HepG2 (cell line): ENCODE measurements around the gene ATXN3L. TPM values are rescaled to one million over a fixed set of nuclear protein-coding genes. Genes with fewer than 3 reads are reported as not detected.

Source experiments
- ATAC-seq: fragments of 200-7000 bp; cut with Tn5 transposase; 3 replicates; pipeline ENCODE4 v1.9.1; 2020; ENCODE audit warnings: mild to moderate bottlenecking, moderate library complexity
- BruUV-seq: library from RNA; stranded (reverse); fragments of 400-500 nt; replicated peaks from 2 replicates; lab custom pipeline; 2021; lab: Mats Ljungman, UMichigan
- CTCF ChIA-PET: fragments of 300-600 bp; formaldehyde crosslinking; extraction: SDS; loops from one replicate; lab custom pipeline; 2021; ENCODE audit warnings: low total read pairs, inconsistent platforms, low intra/inter-chr PET ratio; lab: Yijun Ruan, JAX
- POLR2A ChIA-PET: fragments of 350-600 bp; sonication (Branson Sonifier 250); formaldehyde crosslinking; loops from one replicate; lab custom pipeline; 2020; ENCODE audit warnings: antibody characterized with exemption, inconsistent platforms; lab: Yijun Ruan, JAX
- DNase-seq: peaks from one replicate; pipeline ENCODE4 v3.0.0-alpha.2; 2015; ENCODE audit warnings: low spot score
- FAIRE-seq: peaks from 3 replicates; lab custom pipeline; 2011; peaks lifted over from hg19 to GRCh38; lab: Jason Lieb, UNC
- H2AFZ ChIP-seq: one replicate; pipeline ENCODE4 v1.6.1; 2011; ENCODE audit warnings: low read length, inconsistent platforms
- H3K27ac ChIP-seq: fragments of 300-600 bp; 3 replicates; pipeline ENCODE4 v1.8.0; 2011; ENCODE audit warnings: mixed run types, mild to moderate bottlenecking, mixed read lengths, low read length, inconsistent platforms; ENCODE audit not compliant: insufficient read depth; ENCODE audit errors: extremely low read length
- H3K27me3 ChIP-seq, 2 experiments: fragments of 200-600 bp in 1 of 2; 2 replicates in 1 of 2; 3 replicates in 1 of 2; pipeline versions ENCODE4 v1.6.0 to v1.8.0; 2011; ENCODE audit warnings: low read length in 2 of 2, mild to moderate bottlenecking in 2 of 2, moderate library complexity in 2 of 2, inconsistent platforms in 1 of 2; ENCODE audit not compliant: insufficient read depth in 2 of 2, control insufficient read depth in 1 of 2
- H3K36me3 ChIP-seq, 2 experiments: fragments of 200-600 bp in 1 of 2; replicated peaks in 1 of 2; 2 replicates in 1 of 2; 3 replicates in 1 of 2; pipeline versions ENCODE4 v1.5.1 to v1.8.0; 2011; ENCODE audit warnings: low read length in 2 of 2, inconsistent platforms in 1 of 2; ENCODE audit not compliant: insufficient read depth in 2 of 2, control insufficient read depth in 1 of 2
- H3K4me1 ChIP-seq: 2 replicates; pipeline ENCODE4 v1.5.1; 2012; ENCODE audit warnings: low read length, inconsistent platforms; ENCODE audit not compliant: insufficient read depth
- H3K4me2 ChIP-seq: 2 replicates; pipeline ENCODE4 v1.6.0; 2011; ENCODE audit warnings: low read depth, low read length, inconsistent platforms
- H3K4me3 ChIP-seq, 3 experiments: fragments of 200-600 bp in 1 of 3; sonication (generic), shearing (Covaris generic) in 1 of 3; replicated peaks in 1 of 3; 2 replicates each; pipeline ENCODE4 v1.5.1; 2011 to 2016; ENCODE audit warnings: low read length in 3 of 3, inconsistent platforms in 2 of 3, low read depth in 2 of 3, mild to moderate bottlenecking in 2 of 3, control low read depth in 1 of 3, mixed read lengths in 1 of 3; ENCODE audit not compliant: insufficient read depth in 1 of 3
- H3K79me2 ChIP-seq: one replicate; pipeline ENCODE4 v1.6.1; 2011; ENCODE audit warnings: low read length, inconsistent platforms; ENCODE audit not compliant: insufficient read depth
- H3K9ac ChIP-seq: 2 replicates; pipeline ENCODE4 v1.6.0; 2011; ENCODE audit warnings: mild to moderate bottlenecking, low read depth, low read length, inconsistent platforms; ENCODE audit not compliant: insufficient read depth
- H3K9me3 ChIP-seq: 2 replicates; pipeline ENCODE4 v1.5.1; 2012; ENCODE audit warnings: mild to moderate bottlenecking, low read length
- H4K20me1 ChIP-seq: 2 replicates; pipeline ENCODE4 v1.6.0; 2011; ENCODE audit warnings: inconsistent platforms, mild to moderate bottlenecking, low read length, moderate library complexity; ENCODE audit not compliant: insufficient read depth
- CAMTA2 ChIP-seq: sonication (generic); formaldehyde crosslinking; IDR thresholded peaks from 2 replicates; pipeline ENCODE4 v1.4.0; 2020; ENCODE audit warnings: mild to moderate bottlenecking, missing genetic modification reagents, borderline replicate concordance
- GRHL1 ChIP-seq: sonication (generic); formaldehyde crosslinking; conservative IDR thresholded peaks from 2 replicates; pipeline ENCODE4 v1.8.0; 2022; ENCODE audit warnings: missing genetic modification reagents
- KDM1A ChIP-seq: IDR thresholded peaks from 2 replicates; pipeline ENCODE4 v1.6.1; 2016; ENCODE audit warnings: missing compliant biosample characterization
- KMT2B ChIP-seq: IDR thresholded peaks from 2 replicates; pipeline ENCODE4 v1.6.1; 2016; ENCODE audit warnings: missing genetic modification reagents, missing compliant biosample characterization
- NFKBIZ ChIP-seq: IDR thresholded peaks from 2 replicates; pipeline ENCODE4 v1.6.1; 2018; ENCODE audit warnings: missing genetic modification reagents, missing compliant biosample characterization
- RFXANK ChIP-seq: IDR thresholded peaks from 2 replicates; pipeline ENCODE4 v1.6.1; 2016
- SNAPC5 ChIP-seq: sonication (generic); formaldehyde crosslinking; IDR thresholded peaks from 2 replicates; pipeline ENCODE4 v1.8.1; 2023; ENCODE audit warnings: mild to moderate bottlenecking, missing genetic modification reagents, borderline replicate concordance
- ZBTB25 ChIP-seq: IDR thresholded peaks from 2 replicates; pipeline ENCODE4 v1.6.1; 2018; ENCODE audit warnings: missing genetic modification reagents
- WGBS: methylation state at CpG from one replicate; pipeline ENCODE4 v1.1.6; 2017; ENCODE audit warnings: low lambda C conversion rate; 5-methylcytosine and 5-hydroxymethylcytosine counted together
- in situ Hi-C: cut with HindIII; loops from 2 replicates; pipeline ENCODE4 v1.10.0; 2017; ENCODE audit warnings: low pct_unique_long_range_greater_than_20kb; ENCODE audit not compliant: extremely low pct_ligation_motif_present
- intact Hi-C: fragments of 100-400 bp; cut with micrococcal nuclease; formaldehyde crosslinking; loops from one replicate; pipeline ENCODE4 v1.10.0; 2022; ENCODE audit not compliant: unreplicated experiment
- polyA plus RNA-seq, 8 experiments: library from polyadenylated mRNA; depleted of rRNA in 3 of 8; stranded (reverse) in 7 of 8; unstranded in 1 of 8; fragments of >200 nt; fragmentation: Illumina TruSeq in 4 of 8; extraction: Trizol in 4 of 8; gene quantifications; 2 replicates each; pipeline versions ENCODE4 v1.2.1 to v1.2.3, GENCODE V29; 2011 to 2016; ENCODE audit warnings: low read depth in 4 of 8, missing spikeins in 1 of 8, mixed read lengths in 1 of 8; ENCODE audit not compliant: insufficient read depth in 1 of 8
- total RNA-seq, 5 experiments: library from RNA; depleted of rRNA; stranded (reverse); fragments of >200 nt; fragmentation: Illumina TruSeq; extraction: Trizol; gene quantifications; 2 replicates each; pipeline ENCODE4 v1.2.3, GENCODE V29; 2016; ENCODE audit warnings: low read depth in 1 of 5

ATXN3L gene
- total and polyA plus RNA-seq, 2 of the 13 experiments (the other 11 are each of a cell fraction or from before 2014, with no cell fraction given): not detected

GRCh38 chrX:13346646-13347045 lies 26.8 kb upstream of the ATXN3L start:
- FAIRE-seq (no peak), ATAC-seq (no peak), DNase-seq (no peak)
- H4K20me1 ChIP-seq: no peaks in the 10 kb centered on the region
- BruUV-seq: no TSS peak
- H3K79me2 ChIP-seq: no peaks in the 10 kb centered on the region
- 0% methylated on average over 1 of the region's 2 CpGs for WGBS
- H3K36me3 ChIP-seq: no peaks in the 10 kb centered on the region
- POLR2A ChIA-PET: no interaction called here
- CTCF ChIA-PET: no interaction called here
- no peak for TF ChIP-seq SNAPC5 (CRISPR knock-in tag)
- no peak for TF ChIP-seq GRHL1
- no peak for TF ChIP-seq KMT2B (CRISPR knock-in tag)
- no peak for TF ChIP-seq CAMTA2 (CRISPR knock-in tag)
- no peak for TF ChIP-seq KDM1A (CRISPR knock-in tag)
- no peak for TF ChIP-seq RFXANK
- no peak for TF ChIP-seq ZBTB25 (CRISPR knock-in tag)
- TF ChIP-seq NFKBIZ (CRISPR knock-in tag): no peak
- TF ChIP-seq, all 625 proteins: peak for 0
- Histone ChIP-seq H3K4me3 (no peak overlapping the region), H2AFZ (no peak overlapping the region), H3K9ac (no peak overlapping the region), H3K4me2 (no peak overlapping the region), H3K27me3 (no peaks in the 10 kb centered on the region), H3K4me1 (no peaks in the 10 kb centered on the region), H3K9me3 (no peaks in the 10 kb centered on the region), H3K27ac (no peak overlapping the region)
- intact Hi-C loops: no loop called here
- in situ Hi-C loops: no loop called here
